Uterus (tissue), 4 donors: Measurements from ENCODE around the gene ALPG. TPM values are rescaled to one million over a fixed set of nuclear protein-coding genes. Genes with fewer than 3 reads are reported as not detected.
"Not testable (repeated sequence)": the region's sequence is repeated elsewhere in the genome, so short reads cannot be mapped to it uniquely, and the experiment has no call there.

Experiments used
- DNase-seq, 2 donors: peaks; one replicate each; pipeline ENCODE4 v3.0.0-alpha.2; 2019 to 2020
- H3K27ac ChIP-seq, 2 donors: fragments of 200-600 bp; sonication (generic); 1 replicate in 1 of 2; 2 replicates in 1 of 2; pipeline ENCODE4 v1.5.1; 2016 to 2018
- H3K27me3 ChIP-seq, 2 donors: fragments of 200-600 bp; sonication (generic); one replicate each; pipeline ENCODE4 v1.5.1; 2018 to 2019; ENCODE audit warnings: control low read depth in 1 of 2
- H3K36me3 ChIP-seq, 2 donors: fragments of 200-600 bp; sonication (generic); one replicate each; pipeline ENCODE4 v1.5.1; 2019; ENCODE audit warnings: control low read depth in 1 of 2
- H3K4me1 ChIP-seq, 2 donors: fragments of 200-600 bp; sonication (generic); one replicate each; pipeline ENCODE4 v1.5.1; 2018 to 2019; ENCODE audit warnings: control low read depth in 1 of 2
- H3K4me3 ChIP-seq, 2 donors: fragments of 200-600 bp; sonication (generic); 1 replicate in 1 of 2; 2 replicates in 1 of 2; pipeline ENCODE4 v1.5.1; 2018 to 2019; ENCODE audit warnings: mild to moderate bottlenecking in 1 of 2
- H3K9me3 ChIP-seq, 2 donors: fragments of 200-600 bp; sonication (generic); one replicate each; pipeline ENCODE4 v1.5.1; 2019; ENCODE audit warnings: control low read depth in 1 of 2
- CTCF ChIP-seq, 4 experiments: fragments of 200-600 bp in 2 of 4; fragments of 450-650 bp in 2 of 4; sonication (generic) in 2 of 4; IDR thresholded peaks; one replicate each; pipeline ENCODE4 v1.5.1; 2016 to 2019; ENCODE audit warnings: antibody characterized with exemption in 4 of 4, mild to moderate bottlenecking in 2 of 4, moderate library complexity in 1 of 4
- POLR2A ChIP-seq, 2 donors: fragments of 450-650 bp; IDR thresholded peaks; one replicate each; pipeline ENCODE4 v1.6.1; 2016; ENCODE audit warnings: antibody characterized with exemption in 2 of 2, mild to moderate bottlenecking in 1 of 2, moderate library complexity in 1 of 2
- intact Hi-C: fragments of 100-400 bp; cut with DNase I; formaldehyde crosslinking; loops from one replicate; pipeline ENCODE4 v1.15.1; 2023; ENCODE audit warnings: low total_unique reads
- total RNA-seq, 4 donors: library from RNA; depleted of rRNA in 3 of 4; stranded (reverse); fragments of >200 nt in 3 of 4; gene quantifications; one replicate each; pipeline versions ENCODE4 v1.1.0 to v1.2.4, GENCODE V29; 2014 to 2023
- donor health status: DM: yes; HTN: yes; CAD: no.

ALPG gene
- total RNA-seq, 4 donors from 2014 or later = not detected

GRCh38 chr2:232447091-232447620 lies 40.5 kb downstream of the ALPG start:
- TF ChIP-seq POLR2A (IDR thresholded peaks at IDR 0.05) (no peak), CTCF (IDR thresholded peaks at IDR 0.05) (no peak)
- Histone ChIP-seq H3K4me1 (no peaks in the 10 kb centered on the region), H3K4me3 (no peak overlapping the region), H3K27ac (no peak overlapping the region), H3K9me3 (no peaks in the 10 kb centered on the region), H3K36me3 (no peaks in the 10 kb centered on the region), H3K27me3 (no peaks in the 10 kb centered on the region)
- intact Hi-C loops = no loop called here
- DNase-seq = no peak

DNA sequence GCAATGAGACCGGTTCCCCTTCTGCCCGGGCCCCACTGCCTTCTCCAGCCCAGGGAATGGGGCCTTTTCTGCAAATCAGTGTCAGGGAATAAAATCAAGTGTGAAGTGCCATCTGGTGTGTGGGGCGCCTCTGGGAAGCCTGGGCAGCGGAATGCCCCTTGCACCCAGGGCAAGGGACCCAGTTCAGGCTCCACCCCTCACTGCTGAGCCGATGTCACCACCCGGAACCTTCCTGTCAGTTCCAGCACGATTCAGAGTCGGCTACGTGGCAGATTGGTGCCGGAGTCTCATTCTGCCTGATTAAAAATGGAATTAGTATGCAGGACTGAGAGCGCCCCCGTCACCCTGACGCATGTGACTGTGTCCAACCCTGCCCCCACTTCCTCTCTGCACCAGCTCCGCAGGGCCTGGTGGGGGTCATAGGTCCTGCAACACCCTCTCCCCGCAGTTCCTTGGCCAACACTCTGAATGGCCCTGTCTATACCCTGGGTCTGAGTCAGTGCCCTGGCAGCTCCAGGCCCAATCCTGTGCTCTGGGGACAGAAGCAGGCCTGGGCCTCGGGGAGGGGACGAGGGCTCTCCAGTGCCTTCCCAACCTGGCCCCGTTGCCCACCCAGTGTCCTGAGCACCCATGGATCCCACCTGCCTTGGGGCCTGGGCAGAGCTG lies 41.1 kb downstream of the ALPG start:
- Histone ChIP-seq H3K36me3 (no peaks in the 10 kb centered on the region), H3K4me3 (no peak overlapping the region), H3K4me1 (no peaks in the 10 kb centered on the region), H3K9me3 (no peaks in the 10 kb centered on the region), H3K27me3 (no peaks in the 10 kb centered on the region), H3K27ac (no peak overlapping the region)
- intact Hi-C loops = no loop called here
- no peak for DNase-seq
- TF ChIP-seq POLR2A (IDR thresholded peaks at IDR 0.05) (no peak), CTCF (IDR thresholded peaks at IDR 0.05) (no peak)

DNA sequence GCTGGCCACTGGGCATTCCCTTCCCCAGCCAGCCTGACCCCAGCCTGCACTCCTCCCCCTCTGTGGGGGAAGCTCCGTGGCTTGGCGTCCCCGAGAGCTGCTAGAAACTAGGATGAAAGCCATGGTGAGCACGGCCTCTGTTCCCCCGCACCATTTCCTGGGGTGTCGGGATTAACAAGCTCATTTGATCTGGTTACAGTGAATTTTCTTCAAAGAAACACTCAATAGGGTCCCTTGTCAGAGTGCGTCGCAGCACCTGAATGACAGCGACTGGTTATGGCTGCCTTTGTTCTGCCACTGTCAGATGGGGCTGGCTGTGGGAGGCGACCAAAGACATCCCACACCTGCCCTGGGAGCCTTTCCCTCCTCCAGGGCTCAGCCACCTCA lies 41.7 kb downstream of the ALPG start:
- H3K27me3 ChIP-seq = no peaks in the 10 kb centered on the region
- TF ChIP-seq POLR2A (IDR thresholded peaks at IDR 0.05) (no peak), CTCF (IDR thresholded peaks at IDR 0.05) (no peak)
- DNase-seq = no peak
- intact Hi-C loops = no loop called here
- no peaks in the 10 kb centered on the region for H3K9me3 ChIP-seq
- no peak overlapping the region for H3K4me3 ChIP-seq
- no peak overlapping the region for H3K27ac ChIP-seq
- H3K4me1 ChIP-seq = no peaks in the 10 kb centered on the region
- H3K36me3 ChIP-seq = no peaks in the 10 kb centered on the region

DNA sequence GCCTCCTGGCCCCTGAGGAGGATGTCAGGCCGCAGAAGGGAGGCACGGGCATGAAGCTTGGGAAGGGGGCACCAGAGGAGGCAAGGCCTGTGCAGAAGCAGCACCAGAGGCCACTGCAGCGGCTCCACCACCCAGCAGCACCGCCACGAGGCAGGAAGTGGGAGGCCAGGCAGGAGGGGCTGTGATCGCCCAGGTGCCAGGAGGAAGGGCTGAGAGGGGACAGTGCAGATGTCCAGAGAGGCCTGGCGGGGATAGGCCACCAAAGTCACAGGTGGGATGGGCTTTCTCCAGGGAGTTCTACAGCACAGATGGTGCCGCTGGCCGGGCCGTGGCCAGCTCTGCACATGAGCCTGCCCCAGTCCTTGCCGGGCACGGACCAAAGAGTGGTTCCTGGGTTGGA lies 43.3 kb downstream of the ALPG start:
- Histone ChIP-seq H3K4me1 (no peaks in the 10 kb centered on the region), H3K27ac (no peak overlapping the region), H3K9me3 (no peaks in the 10 kb centered on the region), H3K27me3 (no peaks in the 10 kb centered on the region), H3K36me3 (no peaks in the 10 kb centered on the region), H3K4me3 (no peak overlapping the region)
- intact Hi-C loops = no loop called here
- TF ChIP-seq POLR2A (IDR thresholded peaks at IDR 0.05) = no peak
- TF ChIP-seq CTCF (IDR thresholded peaks at IDR 0.05) = no peak
- DNase-seq = no peak

DNA sequence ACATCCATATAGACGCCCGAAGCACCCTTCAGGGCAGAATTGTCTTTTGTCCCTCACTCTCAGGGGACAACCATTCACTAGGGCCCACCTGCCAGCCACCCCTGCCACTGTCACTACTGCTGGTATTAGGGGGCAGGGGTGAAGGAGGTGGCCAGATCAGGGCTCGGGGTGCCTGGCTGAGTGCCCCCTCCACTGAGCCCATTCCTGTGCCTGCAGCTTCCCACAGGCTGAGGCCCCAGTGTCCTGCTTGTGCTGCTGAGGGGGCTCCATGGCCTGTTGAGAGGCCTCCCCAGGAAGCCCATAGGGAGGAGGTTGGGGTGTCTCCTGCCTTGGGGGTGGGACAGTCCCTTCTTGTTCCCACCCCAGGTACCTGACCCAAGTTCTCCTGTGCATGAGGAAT lies 45.0 kb downstream of the ALPG start:
- H3K36me3 ChIP-seq, H3K9me3 ChIP-seq, H3K4me3 ChIP-seq, H3K27me3 ChIP-seq, H3K27ac ChIP-seq, intact Hi-C loops, DNase-seq, H3K4me1 ChIP-seq: not testable (repeated sequence)

- H3K4me3 ChIP-seq = no peak overlapping the region
- intact Hi-C loops = no loop called here
- H3K36me3 ChIP-seq = no peaks in the 10 kb centered on the region
- no peak overlapping the region for H3K27ac ChIP-seq
- H3K4me1 ChIP-seq = no peaks in the 10 kb centered on the region
- no peaks in the 10 kb centered on the region for H3K27me3 ChIP-seq
- DNase-seq = no peak
- no peaks in the 10 kb centered on the region for H3K9me3 ChIP-seq
- TF ChIP-seq POLR2A (IDR thresholded peaks at IDR 0.05) = no peak
- TF ChIP-seq CTCF (IDR thresholded peaks at IDR 0.05) = no peak
Measured at GRCh38 chr2:232454630-232455029, 48.0 kb downstream of the ALPG start.
